Measurements from ENCODE around the gene EIF4G3. TPM values are rescaled to one million over a fixed set of nuclear protein-coding genes. Genes with fewer than 3 reads are reported as not detected.
A peak's percentile ranks its signal among the peaks of the same experiment; 100 is the strongest.

The EIF4G3 gene
- total and polyA plus RNA-seq, 10 of the 15 experiments (the other 5 are each of a cell fraction or from before 2014, with no cell fraction given) = 7.4 to 45.1 (median 29.1) TPM

- peak overlapping the region; percentile 86 for H3K4me2 ChIP-seq (ENCODE audit: control insufficient read depth, insufficient read depth)
- FAIRE-seq (no peak), DNase-seq (ENCODE audit: low read depth, low spot score) (no peak), ATAC-seq (no peak)
- intact Hi-C loops (cut with micrococcal nuclease; ENCODE audit: unreplicated experiment) = loop anchor here (10.0 kb wide), 2 partner anchors 179 to 389 kb away; partner anchors contain the start of gene HP1BP3
- POLR2A ChIA-PET = interaction anchor here (0.6 to 1.5 kb wide), 3 partner anchors 160 to 386 kb away, joined by 3 to 5 read pairs (median 4); no protein-coding TSS in a partner anchor
- H3K79me2 ChIP-seq (ENCODE audit: control insufficient read depth, insufficient read depth, low read length) = peaks cover 39% of the 10 kb centered on the region
- WGBS (ENCODE audit: insufficient coverage, insufficient replicate concordance, low lambda C conversion rate, missing lambda C conversion rate) = 0% methylated on average over 2 of the region's 2 CpGs
- H4K20me1 ChIP-seq (ENCODE audit: control insufficient read depth, insufficient read depth) = no peaks in the 10 kb centered on the region
- H2AFZ ChIP-seq (ENCODE audit: control insufficient read depth, low read depth, low read length) = no peak overlapping the region
- H3K9me3 ChIP-seq (replicated peaks; ENCODE audit: control insufficient read depth, insufficient read depth, low read length) = no peaks in the 10 kb centered on the region
- in situ Hi-C loops (cut with MboI) = no loop called here
- H3K9ac ChIP-seq (ENCODE audit: control insufficient read depth, insufficient read depth, low read length) = peak overlapping the region; percentile 82; the same call in 1 of the 2 replicates
- H3K4me1 ChIP-seq (ENCODE audit: control insufficient read depth, insufficient read depth, low read length) = no peaks in the 10 kb centered on the region; the same call in 1 of the 2 replicates
- peak overlapping the region; percentile 100; the same call in 1 of the 2 replicates for H3K4me3 ChIP-seq
- H3K27ac ChIP-seq (ENCODE audit: control insufficient read depth, insufficient read depth) = 0 out of 2 replicates have a peak overlapping the region, but pooled peaks have one; percentile 66
- no peaks in the 10 kb centered on the region for H3K27me3 ChIP-seq (replicated peaks in 1 of 2; ENCODE audit: control insufficient read depth in 2 of 2, insufficient read depth in 2 of 2, low read length in 1 of 2)
- TF ChIP-seq BCLAF1 (IDR thresholded peaks at IDR 0.05) = no peak
- TF ChIP-seq ATF7 (IDR thresholded peaks at IDR 0.05; ENCODE audit: low read depth) = no peak
- no peak for TF ChIP-seq CBFB (IDR thresholded peaks at IDR 0.05; ENCODE audit: low read depth)
- TF ChIP-seq MLLT1 (IDR thresholded peaks at IDR 0.05) = no peak
- TF ChIP-seq MAX (IDR thresholded peaks at IDR 0.05; ENCODE audit: low read depth, low read length) = no peak
- no peak for TF ChIP-seq PAX8 (IDR thresholded peaks at IDR 0.05)
- no peak for TF ChIP-seq ZNF207 (IDR thresholded peaks at IDR 0.05; ENCODE audit: borderline replicate concordance)
- TF ChIP-seq RCOR1 (conservative IDR thresholded peaks at IDR 0.05; ENCODE audit: low read depth, low read length) = no peak
- TF ChIP-seq REST (IDR thresholded peaks at IDR 0.05; ENCODE audit: low read depth, low read length) = no peak
- no peak for TF ChIP-seq POU2F2 (IDR thresholded peaks at IDR 0.05; ENCODE audit: borderline replicate concordance, low read depth, low read length)
- no peak for TF ChIP-seq SUZ12 (IDR thresholded peaks at IDR 0.05; ENCODE audit: unreplicated experiment)
- CTCF ChIA-PET = interaction anchor here (0.8 to 1.8 kb wide), 5 partner anchors 12 to 242 kb away, joined by 3 to 4 read pairs (median 3); no protein-coding TSS in a partner anchor
- RAD21 ChIA-PET (ENCODE audit: unreplicated experiment) = interaction anchor here (0.8 to 1.7 kb wide), 4 partner anchors 131 to 192 kb away, joined by 3 to 5 read pairs (median 4); no protein-coding TSS in a partner anchor
- no peaks in the 10 kb centered on the region for H3K36me3 ChIP-seq (ENCODE audit: control insufficient read depth in 2 of 2, insufficient read depth in 2 of 2, low read length in 1 of 2)
- no TSS peak for BruUV-seq (replicated peaks)
- SMC1A ChIA-PET (ENCODE audit: uncharacterized antibody, unreplicated experiment) = interaction anchor here (0.7 to 1.6 kb wide), 11 partner anchors 11 to 209 kb away, joined by 3 to 7 read pairs (median 3); no protein-coding TSS in a partner anchor
Measured at GRCh38 chr1:21174230-21174629, 2.5 kb downstream of the EIF4G3 start.

Data from GM12878 (cell line).